Thoracic aorta (tissue), 2 donors: ENCODE results near the gene POP4. TPM values are rescaled to one million over a fixed set of nuclear protein-coding genes. Genes with fewer than 3 reads are reported as not detected.

Experiments used
- ATAC-seq: fragments of 150-250 bp; one replicate; pipeline ENCODE4 v1.8.0; 2017; ENCODE audit warnings: low read depth; ENCODE audit not compliant: insufficient number of reproducible peaks, low FRiP score
- DNase-seq: peaks from one replicate; pipeline ENCODE4 v3.0.0-alpha.2; 2020; ENCODE audit warnings: low spot score
- H3K27ac ChIP-seq, 2 donors: fragments of 200-600 bp; sonication (generic); 1 replicate in 1 of 2; 2 replicates in 1 of 2; pipeline ENCODE4 v1.5.1; 2016; ENCODE audit warnings: mild to moderate bottlenecking in 2 of 2, moderate library complexity in 2 of 2
- H3K27me3 ChIP-seq: fragments of 200-600 bp; sonication (generic); replicated peaks from 2 replicates; pipeline ENCODE4 v1.6.0; 2016; ENCODE audit warnings: mild to moderate bottlenecking; ENCODE audit not compliant: insufficient read depth
- H3K36me3 ChIP-seq: fragments of 200-600 bp; sonication (generic); one replicate; pipeline ENCODE4 v1.5.1; 2016
- H3K4me1 ChIP-seq, 2 donors: fragments of 200-600 bp; sonication (generic); 1 replicate in 1 of 2; 2 replicates in 1 of 2; pipeline versions ENCODE4 v1.5.1 to v1.6.0; 2016; ENCODE audit warnings: low read depth in 2 of 2, mild to moderate bottlenecking in 1 of 2; ENCODE audit not compliant: control insufficient read depth in 1 of 2
- H3K4me3 ChIP-seq: fragments of 200-600 bp; sonication (generic); 2 replicates; pipeline ENCODE4 v1.5.1; 2016; ENCODE audit warnings: mild to moderate bottlenecking
- H3K9me3 ChIP-seq: fragments of 200-600 bp; sonication (generic); 2 replicates; pipeline ENCODE4 v1.5.1; 2016
- CTCF ChIP-seq: fragments of 200-600 bp; sonication (generic); IDR thresholded peaks from one replicate; pipeline ENCODE4 v1.5.1; 2019; ENCODE audit warnings: antibody characterized with exemption
- total RNA-seq, 2 donors: library from RNA; depleted of rRNA; stranded (reverse); fragments of >200 nt; gene quantifications; one replicate each; pipeline versions ENCODE4 v1.1.0 to v1.2.3, GENCODE V29; 2016

The POP4 gene
- total RNA-seq, 2 donors from 2014 or later, result 57.2 to 58.8 TPM

- H3K4me1 ChIP-seq, result peaks cover 12 to 21% of the 10 kb centered on the region in 2 donors
- no peaks in the 10 kb centered on the region for H3K9me3 ChIP-seq
- no peak overlapping the region for H3K4me3 ChIP-seq
- no peaks in the 10 kb centered on the region for H3K36me3 ChIP-seq
- no peak for DNase-seq
- no peak for ATAC-seq
- H3K27me3 ChIP-seq, result no peaks in the 10 kb centered on the region
- no peak for TF ChIP-seq CTCF
- H3K27ac ChIP-seq, result no peak overlapping the region
Observed at GRCh38 chr19:29658221-29658991, 52.3 kb downstream of the POP4 start.

GRCh38 chr19:29660835-29661234 lies 54.8 kb downstream of the POP4 start:
- H3K9me3 ChIP-seq, result no peaks in the 10 kb centered on the region
- peak overlapping the region; percentile 95 for H3K27ac ChIP-seq
- H3K4me1 ChIP-seq, result peaks cover 27 to 36% of the 10 kb centered on the region in 2 donors
- no peak for TF ChIP-seq CTCF
- no peaks in the 10 kb centered on the region for H3K36me3 ChIP-seq
- H3K4me3 ChIP-seq, result no peak overlapping the region
- ATAC-seq (no peak), DNase-seq (no peak)
- no peaks in the 10 kb centered on the region for H3K27me3 ChIP-seq

GRCh38 chr19:29662278-29662603 lies 56.2 kb downstream of the POP4 start:
- DNase-seq (no peak), ATAC-seq (no peak)
- Histone ChIP-seq H3K4me1 (peaks cover 31 to 41% of the 10 kb centered on the region in 2 donors), H3K9me3 (no peaks in the 10 kb centered on the region), H3K36me3 (no peaks in the 10 kb centered on the region), H3K27me3 (no peaks in the 10 kb centered on the region), H3K27ac (peak overlapping the region; percentile 95), H3K4me3 (peak overlapping the region; percentile 59)
- TF ChIP-seq CTCF, result no peak

GRCh38 chr19:29662604-29663404 lies 56.7 kb downstream of the POP4 start:
- Histone ChIP-seq H3K27ac (peak overlapping the region; percentile 95), H3K27me3 (no peaks in the 10 kb centered on the region), H3K36me3 (no peaks in the 10 kb centered on the region), H3K4me1 (peaks cover 35 to 47% of the 10 kb centered on the region in 2 donors), H3K4me3 (peak overlapping the region; percentile 59), H3K9me3 (no peaks in the 10 kb centered on the region)
- DNase-seq, result peak; percentile 56
- peak; percentile 64 for ATAC-seq
- TF ChIP-seq CTCF, result no peak
